Upper lobe of left lung (tissue), 6 donors: Measurements from ENCODE around the gene PELI2. TPM values are rescaled to one million over a fixed set of nuclear protein-coding genes. Genes with fewer than 3 reads are reported as not detected.

Source experiments
- ATAC-seq, 2 donors: fragments of 200-7000 bp; cut with Tn5 transposase; one replicate each; pipeline ENCODE4 v1.9.1; 2022; ENCODE audit warnings: mild to moderate bottlenecking in 2 of 2, moderate library complexity in 2 of 2; ENCODE audit not compliant: low FRiP score in 2 of 2
- DNase-seq, 2 donors: peaks; one replicate each; pipeline ENCODE4 v3.0.0-alpha.2; 2019 to 2020
- H3K27ac ChIP-seq, 4 donors: fragments of 200-600 bp; sonication (generic); one replicate each; pipeline ENCODE4 v1.5.1; 2016 to 2019
- H3K27me3 ChIP-seq, 4 donors: fragments of 200-600 bp; sonication (generic); one replicate each; pipeline ENCODE4 v1.5.1; 2017 to 2019
- H3K36me3 ChIP-seq, 4 donors: fragments of 200-600 bp; sonication (generic); one replicate each; pipeline ENCODE4 v1.5.1; 2016 to 2019
- H3K4me1 ChIP-seq, 4 donors: fragments of 200-600 bp; sonication (generic); one replicate each; pipeline ENCODE4 v1.5.1; 2018 to 2019
- H3K4me3 ChIP-seq, 4 donors: fragments of 200-600 bp; sonication (generic); one replicate each; pipeline ENCODE4 v1.5.1; 2017 to 2019; ENCODE audit warnings: mild to moderate bottlenecking in 2 of 4, moderate library complexity in 1 of 4
- H3K9me3 ChIP-seq, 4 donors: fragments of 200-600 bp; sonication (generic); one replicate each; pipeline ENCODE4 v1.5.1; 2018 to 2019
- EP300 ChIP-seq, 4 donors: sonication (generic); formaldehyde crosslinking; IDR thresholded peaks; one replicate each; pipeline ENCODE4 v1.5.1; 2017; ENCODE audit warnings: antibody characterized with exemption in 4 of 4, control low read depth in 2 of 4
- POLR2A ChIP-seq, 4 donors: fragments of 450-650 bp; IDR thresholded peaks; one replicate each; pipeline ENCODE4 v1.5.1; 2016 to 2017; ENCODE audit warnings: antibody characterized with exemption in 4 of 4, mild to moderate bottlenecking in 2 of 4
- POLR2AphosphoS5 ChIP-seq, 2 donors: sonication (generic); formaldehyde crosslinking; IDR thresholded peaks; one replicate each; pipeline ENCODE4 v1.5.1; 2017; ENCODE audit warnings: antibody characterized with exemption in 2 of 2
- WGBS, 2 donors: methylation state at CpG; one replicate each; pipeline ENCODE4 v1.1.5; 2017 to 2018; 5-methylcytosine and 5-hydroxymethylcytosine counted together
- total RNA-seq, 6 donors: library from RNA; depleted of rRNA in 4 of 6; stranded (reverse); fragments of >200 nt in 4 of 6; gene quantifications; one replicate each; pipeline versions ENCODE4 v1.1.0 to v1.2.1, GENCODE V29; 2016 to 2021
- TF ChIP-seq, protein P1 (sequence below), 6 experiments: fragments of 450-650 bp in 4 of 6; fragments of 200-600 bp in 2 of 6; sonication (generic) in 2 of 6; IDR thresholded peaks; one replicate each; pipeline ENCODE4 v1.5.1; 2016 to 2019; ENCODE audit warnings: antibody characterized with exemption in 6 of 6
- donor health status: DM: no; HTN: no; CAD: no; lungs with moderate emphysema.
- donor health status: DM: no; HTN: yes; CAD: no; lungs with severe emphysema.

PELI2 gene
- total RNA-seq, 6 donors from 2014 or later, result 9.0 to 21.6 (median 17.9) TPM

GRCh38 chr14:56145965-56146364 lies 27.8 kb downstream of the PELI2 start:
- Histone ChIP-seq H3K9me3 (no peaks in the 10 kb centered on the region), H3K4me1 (peaks cover 0 to 24% (median 6%) of the 10 kb centered on the region in 4 donors), H3K27ac (no peak overlapping the region), H3K36me3 (no peaks in the 10 kb centered on the region), H3K4me3 (no peak overlapping the region), H3K27me3 (no peaks in the 10 kb centered on the region)
- ATAC-seq, result peak in 1 of 2 donors; percentile 64
- TF ChIP-seq POLR2A (IDR thresholded peaks at IDR 0.05) (no peak), EP300 (IDR thresholded peaks at IDR 0.05) (no peak), POLR2AphosphoS5 (IDR thresholded peaks at IDR 0.05) (no peak)
- TF ChIP-seq, protein P1, sequence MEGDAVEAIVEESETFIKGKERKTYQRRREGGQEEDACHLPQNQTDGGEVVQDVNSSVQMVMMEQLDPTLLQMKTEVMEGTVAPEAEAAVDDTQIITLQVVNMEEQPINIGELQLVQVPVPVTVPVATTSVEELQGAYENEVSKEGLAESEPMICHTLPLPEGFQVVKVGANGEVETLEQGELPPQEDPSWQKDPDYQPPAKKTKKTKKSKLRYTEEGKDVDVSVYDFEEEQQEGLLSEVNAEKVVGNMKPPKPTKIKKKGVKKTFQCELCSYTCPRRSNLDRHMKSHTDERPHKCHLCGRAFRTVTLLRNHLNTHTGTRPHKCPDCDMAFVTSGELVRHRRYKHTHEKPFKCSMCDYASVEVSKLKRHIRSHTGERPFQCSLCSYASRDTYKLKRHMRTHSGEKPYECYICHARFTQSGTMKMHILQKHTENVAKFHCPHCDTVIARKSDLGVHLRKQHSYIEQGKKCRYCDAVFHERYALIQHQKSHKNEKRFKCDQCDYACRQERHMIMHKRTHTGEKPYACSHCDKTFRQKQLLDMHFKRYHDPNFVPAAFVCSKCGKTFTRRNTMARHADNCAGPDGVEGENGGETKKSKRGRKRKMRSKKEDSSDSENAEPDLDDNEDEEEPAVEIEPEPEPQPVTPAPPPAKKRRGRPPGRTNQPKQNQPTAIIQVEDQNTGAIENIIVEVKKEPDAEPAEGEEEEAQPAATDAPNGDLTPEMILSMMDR (IDR thresholded peaks at IDR 0.05), result no peak
- 54 to 81% methylated on average over 3 of the region's 3 CpGs for WGBS, 2 donors
- DNase-seq, result no peak

- ATAC-seq (no peak), DNase-seq (no peak)
- TF ChIP-seq POLR2A (IDR thresholded peaks at IDR 0.05) (no peak), POLR2AphosphoS5 (IDR thresholded peaks at IDR 0.05) (no peak), EP300 (IDR thresholded peaks at IDR 0.05) (no peak)
- TF ChIP-seq, protein P1 (IDR thresholded peaks at IDR 0.05), result no peak
- no peaks in the 10 kb centered on the region for H3K27me3 ChIP-seq
- 45 to 81% methylated on average over 1 of the region's 1 CpG for WGBS, 2 donors
- H3K27ac ChIP-seq, result no peak overlapping the region
- H3K4me3 ChIP-seq, result no peak overlapping the region
- H3K36me3 ChIP-seq, result no peaks in the 10 kb centered on the region
- H3K9me3 ChIP-seq, result no peaks in the 10 kb centered on the region
- H3K4me1 ChIP-seq, result peaks cover 0 to 24% (median 6%) of the 10 kb centered on the region in 4 donors
These were observed 29.2 kb downstream of the PELI2 start for GRCh38 chr14:56147449-56147848.

- H3K4me3 ChIP-seq, result no peak overlapping the region
- H3K36me3 ChIP-seq, result no peaks in the 10 kb centered on the region
- DNase-seq (no peak), ATAC-seq (peak in 1 of 2 donors; percentile 54)
- H3K9me3 ChIP-seq, result no peaks in the 10 kb centered on the region
- TF ChIP-seq, protein P1 (IDR thresholded peaks at IDR 0.05), result no peak
- TF ChIP-seq POLR2A (IDR thresholded peaks at IDR 0.05), result no peak
- no peak for TF ChIP-seq POLR2AphosphoS5 (IDR thresholded peaks at IDR 0.05)
- TF ChIP-seq EP300 (IDR thresholded peaks at IDR 0.05), result no peak
- no peaks in the 10 kb centered on the region for H3K27me3 ChIP-seq
- H3K4me1 ChIP-seq, result peaks cover 0 to 24% (median 6%) of the 10 kb centered on the region in 4 donors
- 75 to 81% methylated on average over 3 of the region's 3 CpGs for WGBS, 2 donors
- no peak overlapping the region for H3K27ac ChIP-seq
These were observed 30.0 kb downstream of the PELI2 start for GRCh38 chr14:56147986-56148901.

DNA sequence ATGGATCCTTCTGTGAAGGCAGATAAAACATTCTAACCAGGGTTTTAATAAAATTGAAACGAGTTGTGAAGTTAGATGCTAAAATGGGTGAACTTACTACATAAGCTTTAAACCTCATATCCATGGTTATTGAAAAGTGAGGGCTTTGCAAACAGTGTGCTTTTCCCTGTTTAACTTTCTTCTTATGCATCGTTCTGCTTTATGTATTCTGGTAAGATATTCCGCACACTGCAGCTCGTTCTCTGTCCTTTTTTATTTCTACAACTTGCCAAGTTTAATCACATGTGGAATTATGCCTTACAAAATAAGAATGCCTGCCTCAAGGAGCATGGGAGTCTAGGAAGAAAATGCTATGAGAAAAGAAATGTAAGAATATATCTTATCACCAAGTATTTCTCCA lies 30.9 kb downstream of the PELI2 start:
- H3K9me3 ChIP-seq, result no peaks in the 10 kb centered on the region
- H3K27me3 ChIP-seq, result no peaks in the 10 kb centered on the region
- DNase-seq (no peak), ATAC-seq (no peak)
- no peaks in the 10 kb centered on the region for H3K36me3 ChIP-seq
- no peak overlapping the region for H3K4me3 ChIP-seq
- TF ChIP-seq POLR2A (IDR thresholded peaks at IDR 0.05) (no peak), EP300 (IDR thresholded peaks at IDR 0.05) (no peak), POLR2AphosphoS5 (IDR thresholded peaks at IDR 0.05) (no peak)
- TF ChIP-seq, protein P1 (IDR thresholded peaks at IDR 0.05), result no peak
- 61 to 64% methylated on average over 4 of the region's 4 CpGs for WGBS, 2 donors
- no peak overlapping the region for H3K27ac ChIP-seq
- peaks cover 0 to 24% (median 8%) of the 10 kb centered on the region in 4 donors for H3K4me1 ChIP-seq
